ENCODE measurements around the gene TEX101.

TEX101 gene

GRCh38 chr19:43450545-43450997 is 35.9 kb downstream of the TEX101 start:
- DNase-seq, result peak in 1 of 2 donors; percentile 60

GRCh38 chr19:43452582-43452981 is 37.9 kb downstream of the TEX101 start:
- no peak for DNase-seq

GRCh38 chr19:43454031-43454430 is 39.3 kb downstream of the TEX101 start:
- no peak for DNase-seq

- DNase-seq, result no peak
Measured at GRCh38 chr19:43455321-43456113, 40.8 kb downstream of the TEX101 start.

GRCh38 chr19:43457809-43458208 is 43.1 kb downstream of the TEX101 start:
- no peak for DNase-seq

- DNase-seq, result no peak
Measured at GRCh38 chr19:43460362-43461016, 45.8 kb downstream of the TEX101 start.

- no peak for DNase-seq
Measured at GRCh38 chr19:43461303-43461702, 46.6 kb downstream of the TEX101 start.

GRCh38 chr19:43462383-43462782 is 47.7 kb downstream of the TEX101 start:
- DNase-seq, result no peak

- no peak for DNase-seq
Measured at GRCh38 chr19:43462785-43463380, 48.2 kb downstream of the TEX101 start.

GRCh38 chr19:43463381-43464133 is 48.9 kb downstream of the TEX101 start:
- DNase-seq, result peak; percentile 95

GRCh38 chr19:43464134-43464775 is 49.6 kb downstream of the TEX101 start:
- no peak for DNase-seq

- DNase-seq, result no peak
Measured at GRCh38 chr19:43465468-43466120, 50.9 kb downstream of the TEX101 start, which contains the start of gene LYPD3. LYPD3 (minus strand) TSS chr19:43465608; CDS start chr19:43465571, 37 bp downstream.

- no peak for DNase-seq
Measured at GRCh38 chr19:43466793-43467192, 52.1 kb downstream of the TEX101 start.

GRCh38 chr19:43467276-43467675 is 52.6 kb downstream of the TEX101 start:
- DNase-seq, result no peak

GRCh38 chr19:43467730-43468129 is 53.0 kb downstream of the TEX101 start:
- peak; percentile 18 to 38 for DNase-seq
